Body of pancreas (tissue), 4 donors: Measurements from ENCODE around the gene MDN1.

ENCODE experiments used
- POLR2A ChIP-seq, 3 donors: fragments of 450-650 bp; IDR thresholded peaks; one replicate each; pipeline ENCODE4 v1.6.1; 2016; ENCODE audit warnings: antibody characterized with exemption in 3 of 3, mild to moderate bottlenecking in 2 of 3
- TF ChIP-seq, protein P1 (sequence below), 7 experiments: fragments of 450-650 bp in 4 of 7; fragments of 200-600 bp in 3 of 7; sonication (generic) in 3 of 7; IDR thresholded peaks; one replicate each; pipeline ENCODE4 v1.5.1; 2016 to 2019; ENCODE audit warnings: antibody characterized with exemption in 7 of 7

DNA sequence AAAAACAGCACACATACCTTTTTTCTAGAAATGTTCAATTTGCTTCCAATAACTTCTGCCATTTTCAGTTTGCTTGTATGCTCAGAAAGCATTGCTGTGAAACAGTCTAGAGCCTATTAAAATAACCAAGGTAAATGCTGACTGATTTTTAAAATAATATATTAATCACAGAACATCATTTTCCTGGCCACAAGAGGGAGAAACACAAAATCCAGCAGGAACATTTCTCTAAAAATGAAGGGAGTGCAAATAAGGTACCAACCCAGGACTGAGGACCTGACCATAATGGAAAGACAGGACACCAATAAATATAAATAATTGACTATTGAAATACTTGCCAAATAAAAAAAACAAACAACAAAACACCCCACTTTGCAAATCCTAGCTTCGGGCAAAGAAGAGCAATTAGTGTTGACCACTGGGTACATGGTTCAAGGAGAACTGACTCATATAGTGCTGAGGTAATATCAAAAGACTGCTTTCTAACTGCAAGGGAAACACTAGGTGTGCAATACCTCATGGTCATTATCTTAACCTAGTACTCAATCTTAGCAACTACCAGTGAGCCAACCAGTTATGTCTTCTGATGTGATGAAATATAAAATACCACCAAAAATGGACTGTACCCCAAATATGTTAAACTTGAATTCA, 42.9 kb downstream of the MDN1 start:
- TF ChIP-seq, protein P1, sequence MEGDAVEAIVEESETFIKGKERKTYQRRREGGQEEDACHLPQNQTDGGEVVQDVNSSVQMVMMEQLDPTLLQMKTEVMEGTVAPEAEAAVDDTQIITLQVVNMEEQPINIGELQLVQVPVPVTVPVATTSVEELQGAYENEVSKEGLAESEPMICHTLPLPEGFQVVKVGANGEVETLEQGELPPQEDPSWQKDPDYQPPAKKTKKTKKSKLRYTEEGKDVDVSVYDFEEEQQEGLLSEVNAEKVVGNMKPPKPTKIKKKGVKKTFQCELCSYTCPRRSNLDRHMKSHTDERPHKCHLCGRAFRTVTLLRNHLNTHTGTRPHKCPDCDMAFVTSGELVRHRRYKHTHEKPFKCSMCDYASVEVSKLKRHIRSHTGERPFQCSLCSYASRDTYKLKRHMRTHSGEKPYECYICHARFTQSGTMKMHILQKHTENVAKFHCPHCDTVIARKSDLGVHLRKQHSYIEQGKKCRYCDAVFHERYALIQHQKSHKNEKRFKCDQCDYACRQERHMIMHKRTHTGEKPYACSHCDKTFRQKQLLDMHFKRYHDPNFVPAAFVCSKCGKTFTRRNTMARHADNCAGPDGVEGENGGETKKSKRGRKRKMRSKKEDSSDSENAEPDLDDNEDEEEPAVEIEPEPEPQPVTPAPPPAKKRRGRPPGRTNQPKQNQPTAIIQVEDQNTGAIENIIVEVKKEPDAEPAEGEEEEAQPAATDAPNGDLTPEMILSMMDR (IDR thresholded peaks at IDR 0.05), result no peak
- TF ChIP-seq POLR2A (IDR thresholded peaks at IDR 0.05), result no peak
